Hematopoietic multipotent progenitor cell treated with erythropoietin and hydrocortisone succinate and interleukin-3 and kit ligand, for 17 days (in vitro differentiated cells): ENCODE measurements around the gene GPR34.

ENCODE experiments used
- DNase-seq: peaks from one replicate; pipeline ENCODE4 v3.0.0-alpha.2; 2015; ENCODE audit warnings: low spot score

The GPR34 gene

GRCh38 chrX:41737065-41737464 lies 48.3 kb downstream of the GPR34 start:
- DNase-seq: no peak

- no peak for DNase-seq
Measured at GRCh38 chrX:41739871-41740270, 51.1 kb downstream of the GPR34 start.
